GM23338 (cell line): ENCODE data around the gene CIB1.

Source experiments
- CREB1 ChIP-seq: fragments of 250-450 bp; sonication (Bioruptor Pico); IDR thresholded peaks from 2 replicates; pipeline ENCODE4 v1.5.0; 2020; ENCODE audit warnings: low read depth, mild to moderate bottlenecking, moderate library complexity
- CTCF ChIP-seq, 2 experiments: fragments of 200-600 bp in 1 of 2; sonication (generic) in 1 of 2; conservative IDR thresholded peaks; 2 replicates each; pipeline versions ENCODE4 v1.5.1 to v1.6.1; 2016 to 2017; ENCODE audit warnings: antibody characterized with exemption in 2 of 2, low read depth in 2 of 2, mild to moderate bottlenecking in 2 of 2, moderate library complexity in 1 of 2
- EZH2 ChIP-seq: fragments of 200-600 bp; sonication (generic); IDR thresholded peaks from one replicate; pipeline ENCODE4 v1.8.0; 2017; ENCODE audit warnings: antibody characterized with exemption, mild to moderate bottlenecking, low read depth; ENCODE audit not compliant: unreplicated experiment
- EZH2phosphoT487 ChIP-seq: fragments of 200-600 bp; sonication (generic); IDR thresholded peaks from one replicate; pipeline ENCODE4 v1.8.1; 2018; ENCODE audit warnings: antibody characterized with exemption; ENCODE audit not compliant: unreplicated experiment
- JUNB ChIP-seq: IDR thresholded peaks from one replicate; pipeline ENCODE4 v1.6.1; 2016; ENCODE audit warnings: antibody characterized with exemption; ENCODE audit not compliant: unreplicated experiment
- POLR2AphosphoS5 ChIP-seq: IDR thresholded peaks from 2 replicates; pipeline ENCODE4 v1.6.1; 2016; ENCODE audit warnings: antibody characterized with exemption, low read depth
- REST ChIP-seq: IDR thresholded peaks from one replicate; pipeline ENCODE4 v1.6.1; 2018; ENCODE audit warnings: antibody characterized with exemption; ENCODE audit not compliant: unreplicated experiment
- STAT1 ChIP-seq: IDR thresholded peaks from one replicate; pipeline ENCODE4 v1.6.1; 2016; ENCODE audit warnings: antibody characterized with exemption; ENCODE audit not compliant: unreplicated experiment
- ZNF114 ChIP-seq: fragments of 250-450 bp; sonication (Bioruptor Pico); IDR thresholded peaks from 2 replicates; pipeline ENCODE4 v1.5.0; 2020; ENCODE audit warnings: mild to moderate bottlenecking, moderate library complexity
- ZNF331 ChIP-seq: fragments of 250-450 bp; sonication (Bioruptor Pico); IDR thresholded peaks from 2 replicates; pipeline ENCODE4 v1.5.0; 2020; ENCODE audit warnings: low read depth, mild to moderate bottlenecking, moderate library complexity

- no peak for TF ChIP-seq CTCF (conservative IDR thresholded peaks at IDR 0.05; ENCODE audit: low read depth in 2 of 2)
- no peak for TF ChIP-seq REST
- no peak for TF ChIP-seq EZH2
- no peak for TF ChIP-seq CREB1 (CRISPR knock-in tag)
- TF ChIP-seq STAT1, result no peak
- TF ChIP-seq JUNB, result no peak
- no peak for TF ChIP-seq ZNF331
- TF ChIP-seq EZH2phosphoT487, result no peak
- no peak for TF ChIP-seq POLR2AphosphoS5
- no peak for TF ChIP-seq ZNF114 (CRISPR knock-in tag)
Measured at GRCh38 chr15:90243943-90244639, 10.3 kb upstream of the CIB1 start.
